HepG2 (cell line): ENCODE data around the gene DDRGK1. TPM values are rescaled to one million over a fixed set of nuclear protein-coding genes. Genes with fewer than 3 reads are reported as not detected.

Experiments
- CREB1 ChIP-seq, 2 experiments: fragments of 450-650 bp in 1 of 2; IDR thresholded peaks; 2 replicates each; pipeline ENCODE4 v1.6.1; 2016 to 2017; ENCODE audit warnings: control low read depth in 1 of 2, mild to moderate bottlenecking in 1 of 2, missing compliant biosample characterization in 1 of 2, missing genetic modification characterization in 1 of 2
- ELF3 ChIP-seq: IDR thresholded peaks from 2 replicates; pipeline ENCODE4 v1.6.1; 2016; ENCODE audit warnings: missing genetic modification reagents, missing compliant biosample characterization
- ETV6 ChIP-seq: sonication (generic); formaldehyde crosslinking; conservative IDR thresholded peaks from 2 replicates; pipeline ENCODE4 v1.4.0; 2020; ENCODE audit warnings: missing genetic modification reagents
- GATAD2A ChIP-seq: IDR thresholded peaks from 2 replicates; pipeline ENCODE4 v1.6.1; 2016
- RBM39 ChIP-seq: fragments of 200-400 bp; formaldehyde crosslinking; IDR thresholded peaks from one replicate; pipeline ENCODE4 v1.6.1; 2018; ENCODE audit warnings: antibody characterized with exemption, mild to moderate bottlenecking, low read depth, low read length; ENCODE audit not compliant: poor library complexity, severe bottlenecking
- RCOR2 ChIP-seq: IDR thresholded peaks from 2 replicates; pipeline ENCODE4 v1.6.1; 2016; ENCODE audit warnings: missing biosample characterization, missing genetic modification reagents
- STAT5B ChIP-seq: sonication (generic); formaldehyde crosslinking; IDR thresholded peaks from 2 replicates; pipeline ENCODE4 v1.4.0; 2020; ENCODE audit warnings: missing genetic modification reagents
- ZBTB8A ChIP-seq: sonication (generic); formaldehyde crosslinking; IDR thresholded peaks from 2 replicates; pipeline ENCODE4 v1.4.0; 2020; ENCODE audit warnings: mild to moderate bottlenecking, low read depth, missing genetic modification reagents, borderline replicate concordance
- ZNF430 ChIP-seq: sonication (generic); formaldehyde crosslinking; IDR thresholded peaks from 2 replicates; pipeline ENCODE4 v1.9.0; 2021; ENCODE audit warnings: mild to moderate bottlenecking, missing genetic modification reagents
- ZNF619 ChIP-seq: sonication (generic); formaldehyde crosslinking; IDR thresholded peaks from 2 replicates; pipeline ENCODE4 v1.4.0; 2020; ENCODE audit warnings: mild to moderate bottlenecking, missing genetic modification reagents
- ZZZ3 ChIP-seq: sonication (generic); formaldehyde crosslinking; IDR thresholded peaks from 2 replicates; pipeline ENCODE4 v1.4.0; 2020; ENCODE audit warnings: missing genetic modification reagents, mild to moderate bottlenecking, borderline replicate concordance
- polyA plus RNA-seq, 8 experiments: library from polyadenylated mRNA; depleted of rRNA in 3 of 8; stranded (reverse) in 7 of 8; unstranded in 1 of 8; fragments of >200 nt; fragmentation: Illumina TruSeq in 4 of 8; extraction: Trizol in 4 of 8; gene quantifications; 2 replicates each; pipeline versions ENCODE4 v1.2.1 to v1.2.3, GENCODE V29; 2011 to 2016; ENCODE audit warnings: low read depth in 4 of 8, missing spikeins in 1 of 8, mixed read lengths in 1 of 8; ENCODE audit not compliant: insufficient read depth in 1 of 8
- total RNA-seq, 5 experiments: library from RNA; depleted of rRNA; stranded (reverse); fragments of >200 nt; fragmentation: Illumina TruSeq; extraction: Trizol; gene quantifications; 2 replicates each; pipeline ENCODE4 v1.2.3, GENCODE V29; 2016; ENCODE audit warnings: low read depth in 1 of 5
- TF ChIP-seq, protein P1 (sequence below): sonication (generic); formaldehyde crosslinking; IDR thresholded peaks from 2 replicates; pipeline ENCODE4 v1.4.0; 2020; ENCODE audit warnings: mild to moderate bottlenecking, missing genetic modification reagents
- TF ChIP-seq, protein P2 (sequence below): IDR thresholded peaks from 2 replicates; pipeline ENCODE4 v1.6.1; 2018; ENCODE audit warnings: missing genetic modification reagents, mild to moderate bottlenecking, missing compliant biosample characterization
- TF ChIP-seq, protein P3 (sequence below): IDR thresholded peaks from 2 replicates; pipeline ENCODE4 v1.6.1; 2016; ENCODE audit warnings: missing genetic modification reagents, missing compliant biosample characterization
- TF ChIP-seq, protein P4 (sequence below): sonication (generic); formaldehyde crosslinking; IDR thresholded peaks from 2 replicates; pipeline ENCODE4 v1.4.0; 2020; ENCODE audit warnings: missing genetic modification reagents
- TF ChIP-seq, protein P5 (sequence below): sonication (generic); formaldehyde crosslinking; IDR thresholded peaks from 2 replicates; pipeline ENCODE4 v1.9.0; 2021; ENCODE audit warnings: missing genetic modification reagents, mild to moderate bottlenecking, borderline replicate concordance
- TF ChIP-seq, protein P6 (sequence below): sonication (generic); formaldehyde crosslinking; IDR thresholded peaks from 2 replicates; pipeline ENCODE4 v1.4.0; 2020; ENCODE audit warnings: missing genetic modification reagents
- TF ChIP-seq, protein P7 (sequence below): sonication (generic); formaldehyde crosslinking; conservative IDR thresholded peaks from 2 replicates; pipeline ENCODE4 v1.8.0; 2022; ENCODE audit warnings: mild to moderate bottlenecking, moderate library complexity, missing genetic modification reagents

Gene DDRGK1
- total and polyA plus RNA-seq, 2 of the 13 experiments (the other 11 are each of a cell fraction or from before 2014, with no cell fraction given) = 96.7 to 149 TPM

DNA sequence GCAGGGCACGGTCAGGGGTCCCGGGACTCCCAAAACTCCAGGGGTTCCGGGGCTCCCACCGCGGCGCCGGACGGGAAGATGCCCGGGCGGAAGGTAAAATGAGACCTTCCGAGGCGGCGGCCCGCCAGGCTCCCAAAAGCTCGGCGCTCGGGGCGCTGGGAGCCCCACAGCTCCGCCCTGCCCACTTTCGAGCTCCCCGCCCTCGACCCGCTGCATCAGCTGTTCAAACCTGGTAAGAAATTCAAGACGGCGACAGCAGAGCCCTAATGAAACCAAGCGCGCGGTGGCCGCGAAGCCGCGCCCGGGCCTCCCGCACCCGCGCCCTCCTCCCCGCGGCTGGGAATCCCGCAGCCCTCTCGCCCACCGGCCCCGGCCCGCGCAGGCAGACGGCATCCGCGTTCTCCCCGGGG lies 34.1 kb upstream of the DDRGK1 start (continued):
- TF ChIP-seq ELF3 (CRISPR knock-in tag) = no peak
- TF ChIP-seq RBM39 = peak; percentile 34
- TF ChIP-seq, protein P1, sequence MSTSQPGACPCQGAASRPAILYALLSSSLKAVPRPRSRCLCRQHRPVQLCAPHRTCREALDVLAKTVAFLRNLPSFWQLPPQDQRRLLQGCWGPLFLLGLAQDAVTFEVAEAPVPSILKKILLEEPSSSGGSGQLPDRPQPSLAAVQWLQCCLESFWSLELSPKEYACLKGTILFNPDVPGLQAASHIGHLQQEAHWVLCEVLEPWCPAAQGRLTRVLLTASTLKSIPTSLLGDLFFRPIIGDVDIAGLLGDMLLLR = no peak
- TF ChIP-seq, protein P2, sequence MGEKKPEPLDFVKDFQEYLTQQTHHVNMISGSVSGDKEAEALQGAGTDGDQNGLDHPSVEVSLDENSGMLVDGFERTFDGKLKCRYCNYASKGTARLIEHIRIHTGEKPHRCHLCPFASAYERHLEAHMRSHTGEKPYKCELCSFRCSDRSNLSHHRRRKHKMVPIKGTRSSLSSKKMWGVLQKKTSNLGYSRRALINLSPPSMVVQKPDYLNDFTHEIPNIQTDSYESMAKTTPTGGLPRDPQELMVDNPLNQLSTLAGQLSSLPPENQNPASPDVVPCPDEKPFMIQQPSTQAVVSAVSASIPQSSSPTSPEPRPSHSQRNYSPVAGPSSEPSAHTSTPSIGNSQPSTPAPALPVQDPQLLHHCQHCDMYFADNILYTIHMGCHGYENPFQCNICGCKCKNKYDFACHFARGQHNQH = no peak
- TF ChIP-seq, protein P3, sequence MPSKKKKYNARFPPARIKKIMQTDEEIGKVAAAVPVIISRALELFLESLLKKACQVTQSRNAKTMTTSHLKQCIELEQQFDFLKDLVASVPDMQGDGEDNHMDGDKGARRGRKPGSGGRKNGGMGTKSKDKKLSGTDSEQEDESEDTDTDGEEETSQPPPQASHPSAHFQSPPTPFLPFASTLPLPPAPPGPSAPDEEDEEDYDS (CRISPR knock-in tag) = no peak
- TF ChIP-seq ZZZ3 (CRISPR knock-in tag) = no peak
- TF ChIP-seq, protein P4, sequence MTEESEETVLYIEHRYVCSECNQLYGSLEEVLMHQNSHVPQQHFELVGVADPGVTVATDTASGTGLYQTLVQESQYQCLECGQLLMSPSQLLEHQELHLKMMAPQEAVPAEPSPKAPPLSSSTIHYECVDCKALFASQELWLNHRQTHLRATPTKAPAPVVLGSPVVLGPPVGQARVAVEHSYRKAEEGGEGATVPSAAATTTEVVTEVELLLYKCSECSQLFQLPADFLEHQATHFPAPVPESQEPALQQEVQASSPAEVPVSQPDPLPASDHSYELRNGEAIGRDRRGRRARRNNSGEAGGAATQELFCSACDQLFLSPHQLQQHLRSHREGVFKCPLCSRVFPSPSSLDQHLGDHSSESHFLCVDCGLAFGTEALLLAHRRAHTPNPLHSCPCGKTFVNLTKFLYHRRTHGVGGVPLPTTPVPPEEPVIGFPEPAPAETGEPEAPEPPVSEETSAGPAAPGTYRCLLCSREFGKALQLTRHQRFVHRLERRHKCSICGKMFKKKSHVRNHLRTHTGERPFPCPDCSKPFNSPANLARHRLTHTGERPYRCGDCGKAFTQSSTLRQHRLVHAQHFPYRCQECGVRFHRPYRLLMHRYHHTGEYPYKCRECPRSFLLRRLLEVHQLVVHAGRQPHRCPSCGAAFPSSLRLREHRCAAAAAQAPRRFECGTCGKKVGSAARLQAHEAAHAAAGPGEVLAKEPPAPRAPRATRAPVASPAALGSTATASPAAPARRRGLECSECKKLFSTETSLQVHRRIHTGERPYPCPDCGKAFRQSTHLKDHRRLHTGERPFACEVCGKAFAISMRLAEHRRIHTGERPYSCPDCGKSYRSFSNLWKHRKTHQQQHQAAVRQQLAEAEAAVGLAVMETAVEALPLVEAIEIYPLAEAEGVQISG (CRISPR knock-in tag) = peak; percentile 13; the same call in 1 of the 2 replicates
- TF ChIP-seq RCOR2 (CRISPR knock-in tag) = no peak
- no peak for TF ChIP-seq ZNF619 (CRISPR knock-in tag)
- TF ChIP-seq GATAD2A (CRISPR knock-in tag) = no peak
- no peak for TF ChIP-seq ZBTB8A
- TF ChIP-seq STAT5B (CRISPR knock-in tag) = no peak
- TF ChIP-seq CREB1 (IDR thresholded peaks at IDR 0.05) = no peak
- no peak for TF ChIP-seq CREB1 (CRISPR knock-in tag; IDR thresholded peaks at IDR 0.05)
- no peak for TF ChIP-seq ETV6 (CRISPR knock-in tag)
- peak; percentile 39; the same call in 1 of the 2 replicates for TF ChIP-seq ZNF430 (CRISPR knock-in tag)
- TF ChIP-seq, protein P5, sequence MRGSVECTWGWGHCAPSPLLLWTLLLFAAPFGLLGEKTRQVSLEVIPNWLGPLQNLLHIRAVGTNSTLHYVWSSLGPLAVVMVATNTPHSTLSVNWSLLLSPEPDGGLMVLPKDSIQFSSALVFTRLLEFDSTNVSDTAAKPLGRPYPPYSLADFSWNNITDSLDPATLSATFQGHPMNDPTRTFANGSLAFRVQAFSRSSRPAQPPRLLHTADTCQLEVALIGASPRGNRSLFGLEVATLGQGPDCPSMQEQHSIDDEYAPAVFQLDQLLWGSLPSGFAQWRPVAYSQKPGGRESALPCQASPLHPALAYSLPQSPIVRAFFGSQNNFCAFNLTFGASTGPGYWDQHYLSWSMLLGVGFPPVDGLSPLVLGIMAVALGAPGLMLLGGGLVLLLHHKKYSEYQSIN (CRISPR knock-in tag) = no peak
- TF ChIP-seq, protein P6, sequence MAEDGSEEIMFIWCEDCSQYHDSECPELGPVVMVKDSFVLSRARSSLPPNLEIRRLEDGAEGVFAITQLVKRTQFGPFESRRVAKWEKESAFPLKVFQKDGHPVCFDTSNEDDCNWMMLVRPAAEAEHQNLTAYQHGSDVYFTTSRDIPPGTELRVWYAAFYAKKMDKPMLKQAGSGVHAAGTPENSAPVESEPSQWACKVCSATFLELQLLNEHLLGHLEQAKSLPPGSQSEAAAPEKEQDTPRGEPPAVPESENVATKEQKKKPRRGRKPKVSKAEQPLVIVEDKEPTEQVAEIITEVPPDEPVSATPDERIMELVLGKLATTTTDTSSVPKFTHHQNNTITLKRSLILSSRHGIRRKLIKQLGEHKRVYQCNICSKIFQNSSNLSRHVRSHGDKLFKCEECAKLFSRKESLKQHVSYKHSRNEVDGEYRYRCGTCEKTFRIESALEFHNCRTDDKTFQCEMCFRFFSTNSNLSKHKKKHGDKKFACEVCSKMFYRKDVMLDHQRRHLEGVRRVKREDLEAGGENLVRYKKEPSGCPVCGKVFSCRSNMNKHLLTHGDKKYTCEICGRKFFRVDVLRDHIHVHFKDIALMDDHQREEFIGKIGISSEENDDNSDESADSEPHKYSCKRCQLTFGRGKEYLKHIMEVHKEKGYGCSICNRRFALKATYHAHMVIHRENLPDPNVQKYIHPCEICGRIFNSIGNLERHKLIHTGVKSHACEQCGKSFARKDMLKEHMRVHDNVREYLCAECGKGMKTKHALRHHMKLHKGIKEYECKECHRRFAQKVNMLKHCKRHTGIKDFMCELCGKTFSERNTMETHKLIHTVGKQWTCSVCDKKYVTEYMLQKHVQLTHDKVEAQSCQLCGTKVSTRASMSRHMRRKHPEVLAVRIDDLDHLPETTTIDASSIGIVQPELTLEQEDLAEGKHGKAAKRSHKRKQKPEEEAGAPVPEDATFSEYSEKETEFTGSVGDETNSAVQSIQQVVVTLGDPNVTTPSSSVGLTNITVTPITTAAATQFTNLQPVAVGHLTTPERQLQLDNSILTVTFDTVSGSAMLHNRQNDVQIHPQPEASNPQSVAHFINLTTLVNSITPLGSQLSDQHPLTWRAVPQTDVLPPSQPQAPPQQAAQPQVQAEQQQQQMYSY (CRISPR knock-in tag) = no peak; the same call in 1 of the 2 replicates
- TF ChIP-seq, protein P7, sequence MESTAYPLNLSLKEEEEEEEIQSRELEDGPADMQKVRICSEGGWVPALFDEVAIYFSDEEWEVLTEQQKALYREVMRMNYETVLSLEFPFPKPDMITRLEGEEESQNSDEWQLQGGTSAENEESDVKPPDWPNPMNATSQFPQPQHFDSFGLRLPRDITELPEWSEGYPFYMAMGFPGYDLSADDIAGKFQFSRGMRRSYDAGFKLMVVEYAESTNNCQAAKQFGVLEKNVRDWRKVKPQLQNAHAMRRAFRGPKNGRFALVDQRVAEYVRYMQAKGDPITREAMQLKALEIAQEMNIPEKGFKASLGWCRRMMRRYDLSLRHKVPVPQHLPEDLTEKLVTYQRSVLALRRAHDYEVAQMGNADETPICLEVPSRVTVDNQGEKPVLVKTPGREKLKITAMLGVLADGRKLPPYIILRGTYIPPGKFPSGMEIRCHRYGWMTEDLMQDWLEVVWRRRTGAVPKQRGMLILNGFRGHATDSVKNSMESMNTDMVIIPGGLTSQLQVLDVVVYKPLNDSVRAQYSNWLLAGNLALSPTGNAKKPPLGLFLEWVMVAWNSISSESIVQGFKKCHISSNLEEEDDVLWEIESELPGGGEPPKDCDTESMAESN (CRISPR knock-in tag) = peak; percentile 45; the same call in 1 of the 2 replicates
